CD4-positive, alpha-beta T cell (primary cell): ENCODE data around the gene GFPT1. TPM values are rescaled to one million over a fixed set of nuclear protein-coding genes. Genes with fewer than 3 reads are reported as not detected.

Source experiments
- ATAC-seq: fragments of 200-7000 bp; cut with Tn5 transposase; one replicate; pipeline ENCODE4 v1.10.0; 2022; ENCODE audit warnings: mild to moderate bottlenecking; ENCODE audit not compliant: poor library complexity
- CTCF ChIA-PET: fragments of 350-600 bp; sonication (Branson Sonifier 250); formaldehyde crosslinking; loops from one replicate; lab custom pipeline; 2021; ENCODE audit warnings: antibody characterized with exemption, inconsistent platforms; lab: Charles Lee
- POLR2A ChIA-PET: fragments of 350-600 bp; sonication (Branson Sonifier 250); formaldehyde crosslinking; loops from one replicate; lab custom pipeline; 2021; ENCODE audit warnings: antibody characterized with exemption, inconsistent platforms; lab: Charles Lee
- DNase-seq, 14 experiments: peaks; one replicate each; pipeline ENCODE4 v3.0.0-alpha.2; 2013 to 2020; ENCODE audit warnings: mixed read lengths in 2 of 14
- H3K27ac ChIP-seq, 2 donors: one replicate each; pipeline versions ENCODE4 v1.5.1 to v1.7.0; 2013; ENCODE audit warnings: low read length in 2 of 2, low read depth in 1 of 2, mild to moderate bottlenecking in 1 of 2
- H3K27me3 ChIP-seq, 2 experiments: 1 replicate in 1 of 2; 2 replicates in 1 of 2; pipeline versions ENCODE4 v1.6.1 to v1.7.0; 2013; ENCODE audit warnings: low read length in 2 of 2, control low read depth in 1 of 2, mild to moderate bottlenecking in 1 of 2, moderate library complexity in 1 of 2; ENCODE audit not compliant: insufficient read depth in 2 of 2, control insufficient read depth in 1 of 2
- H3K36me3 ChIP-seq: one replicate; pipeline ENCODE4 v1.6.1; 2013; ENCODE audit warnings: low read length, control low read depth; ENCODE audit not compliant: insufficient read depth
- H3K4me1 ChIP-seq: one replicate; pipeline ENCODE4 v1.6.1; 2013; ENCODE audit warnings: low read length, control low read depth; ENCODE audit not compliant: insufficient read depth
- H3K4me3 ChIP-seq: one replicate; pipeline ENCODE4 v1.5.1; 2013; ENCODE audit warnings: mild to moderate bottlenecking, low read length, moderate library complexity
- H3K9me3 ChIP-seq, 2 experiments: 1 replicate in 1 of 2; 2 replicates in 1 of 2; pipeline versions ENCODE4 v1.6.1 to v1.7.0; 2013; ENCODE audit warnings: low read length in 2 of 2, mild to moderate bottlenecking in 2 of 2, control low read depth in 1 of 2, moderate library complexity in 1 of 2; ENCODE audit not compliant: control insufficient read depth in 1 of 2, insufficient read depth in 1 of 2
- H3K27ac Mint-ChIP-seq: one replicate; pipeline ENCODE4 v1.8.0; 2020; ENCODE audit warnings: mixed read lengths
- H3K27me3 Mint-ChIP-seq: one replicate; pipeline ENCODE4 v1.8.0; 2021; ENCODE audit warnings: mixed read lengths
- H3K36me3 Mint-ChIP-seq: one replicate; pipeline ENCODE4 v1.8.0; 2021; ENCODE audit warnings: low read depth, mixed read lengths
- H3K4me1 Mint-ChIP-seq: one replicate; pipeline ENCODE4 v1.8.0; 2021; ENCODE audit warnings: low read depth, mixed read lengths
- H3K4me3 Mint-ChIP-seq: one replicate; pipeline ENCODE4 v1.8.0; 2020; ENCODE audit warnings: mild to moderate bottlenecking, mixed read lengths
- H3K9me3 Mint-ChIP-seq: one replicate; pipeline ENCODE4 v1.8.0; 2020; ENCODE audit warnings: mixed read lengths
- intact Hi-C, 2 experiments: fragments of 100-400 bp; cut with DNase I in 1 of 2; cut with micrococcal nuclease in 1 of 2; formaldehyde crosslinking; loops; one replicate each; pipeline versions ENCODE4 v1.15.1 to v1.9.0; 2023 to 2025; cut with DNase I, micrococcal nuclease
- total RNA-seq, 174 experiments: library from RNA in 2 of 174; stranded (reverse) in 2 of 174; gene quantifications; one replicate each; pipeline ENCODE4 v1.2.3 and lab custom pipeline; 2021 to 2026
- TF ChIP-seq, protein P1 (sequence below): fragments of 200-600 bp; IDR thresholded peaks from one replicate; pipeline ENCODE4 v1.8.0; 2022; ENCODE audit warnings: antibody characterized with exemption, mild to moderate bottlenecking

GFPT1 gene
- total RNA-seq, 2 experiments from 2014 or later, result 17.6 to 18.3 TPM

DNA sequence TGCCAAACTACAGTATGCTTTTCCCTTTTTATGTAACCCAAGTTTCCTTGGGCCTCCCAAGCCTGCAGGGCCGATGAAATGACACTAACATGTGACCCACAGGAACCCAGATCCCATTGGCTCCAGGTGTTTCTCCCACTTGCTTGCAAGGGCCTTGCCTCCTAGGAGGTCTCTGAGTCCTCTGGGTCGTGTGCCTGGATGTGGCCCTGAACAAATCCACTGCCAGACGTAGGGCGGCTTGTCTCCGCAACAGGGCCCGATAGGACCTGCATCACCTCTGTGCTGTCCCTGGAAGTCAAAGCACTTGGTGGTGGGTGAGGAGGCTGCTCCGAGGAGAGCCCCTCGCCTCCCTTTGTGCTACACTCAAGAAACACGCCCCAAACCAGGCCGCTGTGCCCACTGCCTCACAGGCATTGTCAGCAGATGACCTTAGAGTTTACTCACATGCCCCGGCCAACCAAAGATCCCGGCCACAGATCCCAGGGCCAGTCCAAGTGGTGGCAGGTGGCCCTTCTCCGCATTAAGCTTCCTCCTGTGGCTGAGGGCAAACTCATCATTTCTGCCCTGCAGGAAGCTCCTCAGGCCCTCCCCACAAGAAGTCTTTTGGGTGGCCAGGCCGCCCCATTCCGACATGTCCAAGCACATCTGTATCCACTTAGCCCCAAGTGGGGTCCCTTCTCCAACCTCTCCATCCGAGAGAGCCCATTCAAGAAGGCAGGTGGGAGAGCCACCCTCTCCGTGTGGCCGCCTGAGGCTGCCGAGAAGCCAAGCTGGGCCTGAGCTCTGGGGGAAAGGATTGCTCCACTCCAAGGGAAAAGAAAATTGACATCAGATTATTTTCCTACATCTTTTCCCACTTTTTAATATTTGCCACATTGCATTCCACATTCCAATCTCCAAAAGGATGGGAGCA is 76.7 kb downstream of the GFPT1 start:
- CTCF ChIA-PET, result no interaction called here
- no peak overlapping the region for H3K4me3 Mint-ChIP-seq
- no peak for ATAC-seq

DNA sequence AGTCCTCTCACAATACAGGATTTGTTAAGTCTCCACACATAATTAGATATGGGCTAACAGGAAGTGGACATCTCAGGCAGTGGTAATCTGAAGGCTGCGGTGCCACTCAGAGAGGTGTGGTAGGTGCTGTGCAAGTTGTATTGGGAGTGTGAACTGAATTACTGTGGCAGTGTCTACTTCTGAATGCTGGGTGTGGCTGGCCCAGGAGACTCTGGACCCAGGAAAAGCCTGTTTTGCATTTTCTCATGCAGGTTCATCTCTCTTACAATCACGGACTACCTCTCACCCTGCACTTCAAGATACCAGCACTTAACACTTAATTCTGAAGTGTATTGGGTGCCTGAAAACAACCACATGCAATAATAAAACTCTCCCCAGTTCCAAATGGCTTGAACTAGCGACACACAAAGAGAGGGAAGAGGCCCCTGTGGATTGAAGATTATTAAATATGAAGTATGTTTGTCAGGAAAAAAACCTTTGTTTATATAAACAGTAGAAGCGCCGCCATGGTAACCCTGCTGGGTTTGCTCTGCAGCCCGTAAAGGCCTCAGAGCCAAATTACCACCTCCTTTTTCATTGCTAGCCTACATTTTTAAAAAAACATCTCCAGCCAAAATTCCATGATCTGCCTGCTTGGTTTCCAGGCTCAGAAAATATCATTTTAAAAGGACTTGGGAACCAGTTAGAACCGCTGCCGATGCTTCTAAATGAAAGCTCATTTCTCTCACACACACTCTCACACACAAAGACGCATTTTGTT is 77.5 kb downstream of the GFPT1 start:
- DNase-seq (peak in 3 of 14 experiments; percentile 26 to 49 (median 37)), ATAC-seq (no peak)
- Histone ChIP-seq H3K36me3 (no peaks in the 10 kb centered on the region), H3K9me3 (peaks cover 0 to 13% of the 10 kb centered on the region in 2 experiments), H3K4me1 (peaks cover 31% of the 10 kb centered on the region), H3K27me3 (peaks cover 9 to 23% of the 10 kb centered on the region in 2 experiments), H3K4me3 (no peak overlapping the region), H3K27ac (no peak overlapping the region)
- intact Hi-C loops, result loop anchor here in 1 of 2 experiments (5.0 kb wide), 2 partner anchors 282 to 847 kb away; no protein-coding TSS in a partner anchor
- H3K27ac Mint-ChIP-seq, result peak overlapping the region; percentile 54
- TF ChIP-seq, protein P1, sequence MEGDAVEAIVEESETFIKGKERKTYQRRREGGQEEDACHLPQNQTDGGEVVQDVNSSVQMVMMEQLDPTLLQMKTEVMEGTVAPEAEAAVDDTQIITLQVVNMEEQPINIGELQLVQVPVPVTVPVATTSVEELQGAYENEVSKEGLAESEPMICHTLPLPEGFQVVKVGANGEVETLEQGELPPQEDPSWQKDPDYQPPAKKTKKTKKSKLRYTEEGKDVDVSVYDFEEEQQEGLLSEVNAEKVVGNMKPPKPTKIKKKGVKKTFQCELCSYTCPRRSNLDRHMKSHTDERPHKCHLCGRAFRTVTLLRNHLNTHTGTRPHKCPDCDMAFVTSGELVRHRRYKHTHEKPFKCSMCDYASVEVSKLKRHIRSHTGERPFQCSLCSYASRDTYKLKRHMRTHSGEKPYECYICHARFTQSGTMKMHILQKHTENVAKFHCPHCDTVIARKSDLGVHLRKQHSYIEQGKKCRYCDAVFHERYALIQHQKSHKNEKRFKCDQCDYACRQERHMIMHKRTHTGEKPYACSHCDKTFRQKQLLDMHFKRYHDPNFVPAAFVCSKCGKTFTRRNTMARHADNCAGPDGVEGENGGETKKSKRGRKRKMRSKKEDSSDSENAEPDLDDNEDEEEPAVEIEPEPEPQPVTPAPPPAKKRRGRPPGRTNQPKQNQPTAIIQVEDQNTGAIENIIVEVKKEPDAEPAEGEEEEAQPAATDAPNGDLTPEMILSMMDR, result no peak
- H3K9me3 Mint-ChIP-seq, result peaks cover 3% of the 10 kb centered on the region
- peak overlapping the region; percentile 57 for H3K4me3 Mint-ChIP-seq
- H3K27me3 Mint-ChIP-seq, result peaks cover 15% of the 10 kb centered on the region
- peaks cover 31% of the 10 kb centered on the region for H3K4me1 Mint-ChIP-seq
- H3K36me3 Mint-ChIP-seq, result peaks cover 10% of the 10 kb centered on the region
- CTCF ChIA-PET, result no interaction called here
- POLR2A ChIA-PET, result no interaction called here

More for the DNA sequence above, 76.7 kb downstream of the GFPT1 start:
- Histone ChIP-seq H3K4me3 (no peak overlapping the region), H3K27ac (no peak overlapping the region), H3K4me1 (peaks cover 34% of the 10 kb centered on the region), H3K27me3 (peaks cover 9 to 18% of the 10 kb centered on the region in 2 experiments), H3K36me3 (no peaks in the 10 kb centered on the region), H3K9me3 (peaks cover 0 to 13% of the 10 kb centered on the region in 2 experiments)
- H3K36me3 Mint-ChIP-seq, result peaks cover 10% of the 10 kb centered on the region
- peaks cover 13% of the 10 kb centered on the region for H3K27me3 Mint-ChIP-seq
- peaks cover 3% of the 10 kb centered on the region for H3K9me3 Mint-ChIP-seq
- peaks cover 31% of the 10 kb centered on the region for H3K4me1 Mint-ChIP-seq
- H3K27ac Mint-ChIP-seq, result no peak overlapping the region
- DNase-seq, result no peak
- intact Hi-C loops, result no loop called here
- POLR2A ChIA-PET, result no interaction called here
- TF ChIP-seq, protein P1, result no peak

DNA sequence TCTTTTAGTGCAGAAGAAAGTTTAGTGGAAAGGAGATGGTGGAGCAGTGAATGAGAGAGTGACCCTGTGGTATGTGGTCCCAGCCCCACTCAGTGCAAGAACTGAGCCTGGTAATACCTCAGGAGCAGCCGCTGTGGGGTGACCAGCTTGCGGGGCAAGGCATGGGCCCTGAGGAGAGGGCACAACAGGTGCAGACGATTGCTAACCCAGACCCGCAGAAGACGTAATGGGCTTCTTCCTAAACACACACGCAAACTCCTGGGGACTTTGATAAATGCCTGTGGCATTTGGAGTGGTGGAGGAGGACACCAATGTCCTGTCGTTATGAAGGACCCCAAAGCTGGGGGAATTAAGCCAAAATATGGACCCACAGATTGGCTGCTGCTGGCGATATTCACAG is 78.7 kb downstream of the GFPT1 start:
- ATAC-seq (no peak), DNase-seq (no peak)
- peak overlapping the region; percentile 18 for H3K4me3 Mint-ChIP-seq
- intact Hi-C loops, result loop anchor here in 1 of 2 experiments (5.0 kb wide), 2 partner anchors 281 to 846 kb away; no protein-coding TSS in a partner anchor
- peaks cover 23% of the 10 kb centered on the region for H3K27me3 Mint-ChIP-seq
- peaks cover 7 to 19% of the 10 kb centered on the region in 2 experiments for H3K9me3 ChIP-seq
- peaks cover 18 to 29% of the 10 kb centered on the region in 2 experiments for H3K27me3 ChIP-seq
- H3K9me3 Mint-ChIP-seq, result peaks cover 3% of the 10 kb centered on the region
- TF ChIP-seq, protein P1, result no peak
- H3K36me3 Mint-ChIP-seq, result peaks cover 6% of the 10 kb centered on the region
- no peak overlapping the region for H3K4me3 ChIP-seq
- H3K36me3 ChIP-seq, result no peaks in the 10 kb centered on the region
- H3K4me1 Mint-ChIP-seq, result peaks cover 31% of the 10 kb centered on the region
- CTCF ChIA-PET, result interaction anchor here (0.6 to 3.4 kb wide), 2 partner anchors 9 to 57 kb away, joined by 6 to 12 read pairs; no protein-coding TSS in a partner anchor
- no peak overlapping the region for H3K27ac ChIP-seq
- POLR2A ChIA-PET, result interaction anchor here (1.3 kb wide), 1 partner anchor 8 kb away, joined by 5 read pairs; no protein-coding TSS in a partner anchor
- H3K4me1 ChIP-seq, result peaks cover 31% of the 10 kb centered on the region
- H3K27ac Mint-ChIP-seq, result no peak overlapping the region
